GM19099 (cell line): Measurements from ENCODE around the gene BCAS3.

Experiments
- POLR2A ChIP-seq: IDR thresholded peaks from 3 replicates; pipeline ENCODE4 v1.6.1; 2011; ENCODE audit warnings: low read depth; ENCODE audit not compliant: insufficient read length; ENCODE audit errors: extremely low read depth

The BCAS3 gene

GRCh38 chr17:60717814-60718213, 40.2 kb downstream of the BCAS3 start:
- no peak for TF ChIP-seq POLR2A

GRCh38 chr17:60720763-60721531, 43.3 kb downstream of the BCAS3 start:
- no peak for TF ChIP-seq POLR2A

- TF ChIP-seq POLR2A = no peak
Observed at GRCh38 chr17:60724647-60725046, 47.0 kb downstream of the BCAS3 start.

- no peak for TF ChIP-seq POLR2A
Observed at GRCh38 chr17:60729854-60730253, 52.2 kb downstream of the BCAS3 start.

- no peak for TF ChIP-seq POLR2A
Observed at GRCh38 chr17:60730273-60730672, 52.6 kb downstream of the BCAS3 start.

- no peak for TF ChIP-seq POLR2A
Observed at GRCh38 chr17:60738287-60738686, 60.6 kb downstream of the BCAS3 start.

- TF ChIP-seq POLR2A = no peak
Observed at GRCh38 chr17:60740584-60740983, 62.9 kb downstream of the BCAS3 start.

GRCh38 chr17:60741031-60741430, 63.4 kb downstream of the BCAS3 start:
- no peak for TF ChIP-seq POLR2A

GRCh38 chr17:60743282-60743681, 65.6 kb downstream of the BCAS3 start:
- no peak for TF ChIP-seq POLR2A

GRCh38 chr17:60743799-60744198, 66.1 kb downstream of the BCAS3 start:
- no peak for TF ChIP-seq POLR2A

GRCh38 chr17:60744355-60744966, 66.8 kb downstream of the BCAS3 start:
- TF ChIP-seq POLR2A = no peak

- TF ChIP-seq POLR2A = no peak
Observed at GRCh38 chr17:60745544-60745943, 67.9 kb downstream of the BCAS3 start.

GRCh38 chr17:60747069-60747808, 69.6 kb downstream of the BCAS3 start:
- no peak for TF ChIP-seq POLR2A

GRCh38 chr17:60748204-60748603, 70.6 kb downstream of the BCAS3 start:
- TF ChIP-seq POLR2A = no peak

- no peak for TF ChIP-seq POLR2A
Observed at GRCh38 chr17:60749050-60749449, 71.4 kb downstream of the BCAS3 start.

GRCh38 chr17:60749708-60750107, 72.1 kb downstream of the BCAS3 start:
- TF ChIP-seq POLR2A = no peak

GRCh38 chr17:60750640-60751039, 73.0 kb downstream of the BCAS3 start:
- TF ChIP-seq POLR2A = no peak

GRCh38 chr17:60751884-60752283, 74.2 kb downstream of the BCAS3 start:
- TF ChIP-seq POLR2A = no peak
